OCI-LY7 (cell line): ENCODE data around the gene CCNB1IP1. TPM values are rescaled to one million over a fixed set of nuclear protein-coding genes. Genes with fewer than 3 reads are reported as not detected.
"Not testable (repeated sequence)": the region's sequence is repeated elsewhere in the genome, so short reads cannot be mapped to it uniquely, and the experiment has no call there.

ENCODE experiments used
- BruUV-seq: library from RNA; stranded (reverse); fragments of 400-500 nt; replicated peaks from 2 replicates; lab custom pipeline; 2021; lab: Mats Ljungman, UMichigan
- CTCF ChIA-PET: fragments of 300-600 bp; sonication (Branson Sonifier 250); formaldehyde crosslinking; loops from one replicate; lab custom pipeline; 2022; ENCODE audit warnings: antibody characterized with exemption; ENCODE audit not compliant: unreplicated experiment; lab: Charles Lee
- POLR2A ChIA-PET: fragments of 300-600 bp; sonication (Branson Sonifier 250); formaldehyde crosslinking; loops from one replicate; lab custom pipeline; 2022; ENCODE audit warnings: antibody characterized with exemption; lab: Charles Lee
- DNase-seq: peaks from one replicate; pipeline ENCODE4 v3.0.0-alpha.2; 2015; ENCODE audit warnings: low spot score
- H2AFZ ChIP-seq: fragments of 200-600 bp; sonication (generic), shearing (Covaris generic); 2 replicates; pipeline ENCODE4 v1.6.1; 2014; ENCODE audit warnings: mild to moderate bottlenecking, antibody characterized with exemption, low read length, moderate library complexity
- H3K27ac ChIP-seq: fragments of 200-600 bp; sonication (generic); 2 replicates; pipeline ENCODE4 v1.5.1; 2014; ENCODE audit warnings: mixed run types, low read depth, mild to moderate bottlenecking, moderate library complexity, low read length, inconsistent platforms; ENCODE audit not compliant: poor library complexity, severe bottlenecking
- H3K36me3 ChIP-seq: fragments of 200-600 bp; sonication (generic); 2 replicates; pipeline ENCODE4 v1.6.1; 2014; ENCODE audit warnings: mild to moderate bottlenecking, antibody characterized with exemption, low read length, moderate library complexity, mixed read lengths; ENCODE audit not compliant: insufficient read depth
- H3K4me1 ChIP-seq: fragments of 200-600 bp; sonication (generic); 2 replicates; pipeline ENCODE4 v1.5.1; 2014; ENCODE audit warnings: mild to moderate bottlenecking, low read length; ENCODE audit not compliant: insufficient read depth, poor library complexity, severe bottlenecking
- H3K4me2 ChIP-seq: fragments of 200-600 bp; sonication (generic); 2 replicates; pipeline ENCODE4 v1.6.1; 2014; ENCODE audit warnings: mild to moderate bottlenecking, low read length
- H3K4me3 ChIP-seq: fragments of 200-600 bp; sonication (generic); 2 replicates; pipeline ENCODE4 v1.5.1; 2014; ENCODE audit warnings: mild to moderate bottlenecking, low read depth, low read length; ENCODE audit not compliant: poor library complexity, severe bottlenecking
- H3K79me2 ChIP-seq: fragments of 200-600 bp; sonication (generic); 2 replicates; pipeline ENCODE4 v1.6.1; 2016; ENCODE audit warnings: low read depth, mild to moderate bottlenecking, low read length, moderate library complexity, mixed read lengths; ENCODE audit not compliant: insufficient read depth
- H3K9me2 ChIP-seq: fragments of 200-600 bp; sonication (generic); 2 replicates; pipeline ENCODE4 v1.6.1; 2016; ENCODE audit warnings: mild to moderate bottlenecking, low read length, mixed read lengths; ENCODE audit not compliant: insufficient read depth
- H3K9me3 ChIP-seq: fragments of 200-600 bp; sonication (generic); 2 replicates; pipeline ENCODE4 v1.6.1; 2014; ENCODE audit warnings: mild to moderate bottlenecking, mixed run types, low read length, mixed read lengths
- H4K20me1 ChIP-seq: fragments of 200-600 bp; sonication (generic); 2 replicates; pipeline ENCODE4 v1.6.1; 2014; ENCODE audit warnings: mild to moderate bottlenecking, antibody characterized with exemption, low read length, moderate library complexity, mixed read lengths; ENCODE audit not compliant: insufficient read depth
- CTCF ChIP-seq: fragments of 200-600 bp; sonication (generic); conservative IDR thresholded peaks from 2 replicates; pipeline ENCODE4 v1.5.1; 2014; ENCODE audit warnings: mild to moderate bottlenecking, antibody characterized with exemption, low read length, moderate library complexity, mixed read lengths
- EZH2phosphoT487 ChIP-seq: fragments of 200-600 bp; sonication (generic); IDR thresholded peaks from 2 replicates; pipeline ENCODE4 v1.6.1; 2018; ENCODE audit warnings: low read depth, borderline replicate concordance, mild to moderate bottlenecking, mixed run types, antibody characterized with exemption, low read length, moderate library complexity, mixed read lengths
- intact Hi-C: fragments of 100-400 bp; cut with micrococcal nuclease; formaldehyde crosslinking; loops from one replicate; pipeline ENCODE4 v1.10.0; 2022; ENCODE audit not compliant: unreplicated experiment
- total RNA-seq, 2 experiments: library from RNA; depleted of rRNA in 1 of 2; stranded (reverse); fragments of >200 nt in 1 of 2; shearing (Covaris generic) in 1 of 2; gene quantifications; 2 replicates each; pipeline ENCODE4 v1.2.3, GENCODE V29; 2014 to 2022

The CCNB1IP1 gene
- total RNA-seq, 2 experiments from 2014 or later: 46.5 to 58.5 TPM

- Histone ChIP-seq H3K4me2 (peak within 1 kb of the TSS; percentile 74), H3K4me3 (peak within 1 kb of the TSS; percentile 81), H3K9me2 (no peaks in the 10 kb centered on the region), H3K79me2 (peaks cover 16% of the 10 kb centered on the region), H3K9me3 (no peaks in the 10 kb centered on the region), H3K27ac (peak within 1 kb of the TSS; percentile 91), H2AFZ (peak within 1 kb of the TSS; percentile 98), H3K36me3 (peaks cover 33% of the 10 kb centered on the region), H4K20me1 (no peaks in the 10 kb centered on the region), H3K4me1 (peaks cover 16% of the 10 kb centered on the region)
- peak; percentile 99 for DNase-seq
- no TSS peak for BruUV-seq
- intact Hi-C loops: loop anchor here (1.0 to 2.0 kb wide), 8 partner anchors 10 to 340 kb away; partner anchors contain the start of genes CCNB1IP1, OSGEP, PIP4P1 and PNP
- TF ChIP-seq CTCF (peak; percentile 52; the same call in 1 of the 2 replicates), EZH2phosphoT487 (no peak)
- CTCF ChIA-PET: interaction anchor here (0.6 to 1.7 kb wide), 5 partner anchors 9 to 267 kb away, joined by 3 to 11 read pairs (median 3); partner anchors contain the start of gene CCNB1IP1
- POLR2A ChIA-PET: interaction anchor here (0.5 to 5.3 kb wide), 26 partner anchors 8 to 340 kb away, joined by 3 to 76 read pairs (median 5); partner anchors contain the start of genes APEX1, CCNB1IP1, PIP4P1 and PNP
Measured at GRCh38 chr14:20343092-20343861, 10.2 kb upstream of the CCNB1IP1 start, which contains the start of gene PARP2. PARP2 (plus strand) TSS chr14:20343635; CDS start chr14:20343642, 7 bp downstream.

GRCh38 chr14:20341646-20342045, 8.6 kb upstream of the CCNB1IP1 start:
- POLR2A ChIA-PET: interaction anchor here (0.5 to 5.3 kb wide), 20 partner anchors 8 to 1965 kb away, joined by 3 to 76 read pairs (median 4); partner anchors contain the start of genes APEX1, CCNB1IP1, PIP4P1 and PNP
- Histone ChIP-seq H4K20me1 (no peaks in the 10 kb centered on the region), H3K4me1 (peaks cover 16% of the 10 kb centered on the region), H3K27ac (peak overlapping the region; percentile 91), H3K4me3 (peak overlapping the region; percentile 81), H3K79me2 (peaks cover 16% of the 10 kb centered on the region), H3K36me3 (peaks cover 19% of the 10 kb centered on the region), H3K4me2 (peak overlapping the region; percentile 67), H2AFZ (peak overlapping the region; percentile 98), H3K9me3 (no peaks in the 10 kb centered on the region), H3K9me2 (no peaks in the 10 kb centered on the region)
- intact Hi-C loops: loop anchor here (2.0 kb wide), 1 partner anchor 341 kb away; no protein-coding TSS in a partner anchor
- no peak for DNase-seq
- CTCF ChIA-PET: no interaction called here
- no TSS peak for BruUV-seq
- TF ChIP-seq EZH2phosphoT487 (no peak), CTCF (no peak)

DNA sequence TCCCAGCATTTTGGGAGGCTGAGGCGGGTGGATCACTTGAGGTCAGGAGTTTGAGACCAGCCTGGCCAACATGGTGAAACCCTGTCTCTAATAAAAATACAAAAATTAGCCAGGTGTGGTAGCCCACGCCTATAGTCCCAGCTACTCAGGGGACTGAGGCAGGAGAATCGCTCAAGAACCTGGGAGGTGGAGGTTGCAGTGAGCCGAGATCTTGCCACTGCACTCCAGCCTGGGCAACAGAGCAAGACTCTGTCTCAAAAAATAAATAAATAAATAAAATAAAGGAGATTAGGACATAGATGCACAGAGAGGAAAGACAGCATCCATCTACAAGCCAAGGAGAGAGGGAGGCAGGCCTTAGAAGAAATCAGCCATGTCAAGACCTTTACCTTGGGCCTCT, 8.0 kb upstream of the CCNB1IP1 start:
- H3K9me2 ChIP-seq, BruUV-seq, H3K27ac ChIP-seq, H3K9me3 ChIP-seq, intact Hi-C loops, H4K20me1 ChIP-seq, DNase-seq: not testable (repeated sequence)
- ChIA-PET CTCF (interaction anchor here (0.6 kb wide), 1 partner anchor 9 kb away, joined by 3 read pairs; no protein-coding TSS in a partner anchor), POLR2A (interaction anchor here (0.7 to 5.3 kb wide), 11 partner anchors 8 to 148 kb away, joined by 3 to 76 read pairs (median 4); partner anchors contain the start of genes APEX1, CCNB1IP1, PIP4P1 and PNP)
- Histone ChIP-seq H3K4me2 (peak overlapping the region; percentile 67), H3K4me1 (peaks cover 16% of the 10 kb centered on the region), H3K36me3 (peaks cover 13% of the 10 kb centered on the region), H3K79me2 (peaks cover 16% of the 10 kb centered on the region), H3K4me3 (peak overlapping the region; percentile 81), H2AFZ (peak overlapping the region; percentile 98; the same call in 1 of the 2 replicates)
